PC-3 (cell line): ENCODE measurements around the gene RANBP3.

Experiments used
- CTCF ChIP-seq: fragments of 300-600 bp; sonication (generic); conservative IDR thresholded peaks from 2 replicates; pipeline ENCODE4 v1.5.1; 2017; ENCODE audit warnings: antibody characterized with exemption, low read depth, mild to moderate bottlenecking, low read length
- EZH2 ChIP-seq: fragments of 300-600 bp; sonication (generic); IDR thresholded peaks from one replicate; pipeline ENCODE4 v1.6.1; 2017; ENCODE audit warnings: antibody characterized with exemption, mild to moderate bottlenecking, low read length; ENCODE audit not compliant: unreplicated experiment

- no peak for TF ChIP-seq CTCF
- no peak for TF ChIP-seq EZH2
Measured at GRCh38 chr19:5943045-5943444, 34.9 kb downstream of the RANBP3 start.
